OCI-LY3 (cell line): ENCODE measurements around the gene SORL1.

Experiments
- CTCF ChIP-seq: fragments of 200-600, 300-600 bp; sonication (generic); IDR thresholded peaks from 2 replicates; pipeline ENCODE4 v1.5.1; 2014; ENCODE audit warnings: antibody characterized with exemption, low read length, low read depth
- EZH2phosphoT487 ChIP-seq: fragments of 200-600 bp; shearing (Covaris generic); IDR thresholded peaks from 2 replicates; pipeline ENCODE4 v1.6.1; 2018; ENCODE audit warnings: antibody characterized with exemption, mixed run types, low read depth

- no peak for TF ChIP-seq CTCF
- no peak for TF ChIP-seq EZH2phosphoT487
Measured at GRCh38 chr11:121533601-121534000, 81.5 kb downstream of the SORL1 start.
